Measurements from ENCODE around the gene PAGR1. TPM values are rescaled to one million over a fixed set of nuclear protein-coding genes. Genes with fewer than 3 reads are reported as not detected.
A peak's percentile ranks its signal among the peaks of the same experiment; 100 is the strongest.

PAGR1 gene
- total and polyA plus RNA-seq, 2 of the 4 experiments (the other 2 are of a cell fraction): 10.6 to 22.1 TPM

DNA sequence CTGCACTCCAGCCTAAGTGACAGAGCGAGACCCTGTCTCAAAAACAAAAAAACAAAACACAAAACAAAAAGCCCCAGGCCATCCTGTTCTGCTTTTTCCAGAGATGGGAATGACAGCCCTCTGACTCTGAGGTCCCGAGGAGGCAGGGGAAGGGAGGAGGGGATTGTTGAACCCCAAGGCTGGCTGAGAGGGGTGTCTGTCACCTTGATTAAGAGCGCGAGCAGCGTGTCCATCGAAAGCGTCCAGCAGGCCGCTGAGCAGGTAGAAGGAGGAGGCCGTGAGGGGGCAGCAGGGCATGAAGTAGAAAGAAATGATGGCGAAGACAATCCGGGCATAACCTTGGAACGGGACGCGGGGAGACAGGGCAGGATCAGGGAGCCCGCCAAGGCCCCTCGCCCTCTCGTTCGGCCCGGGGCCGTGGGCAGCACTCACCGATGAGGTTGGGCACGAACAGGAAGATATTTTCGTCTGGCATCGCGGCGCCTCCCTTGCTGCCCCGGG, 46.5 kb downstream of the PAGR1 start:
- POLR2A ChIA-PET (ENCODE audit: unreplicated experiment): no interaction called here
- Histone ChIP-seq H3K9me1 (ENCODE audit: insufficient read depth, low read length) (peaks cover 9% of the 10 kb centered on the region), H4K5ac (ENCODE audit: low read depth, low read length) (peak overlapping the region; percentile 20), H3K4ac (ENCODE audit: low read depth, low read length) (peak overlapping the region; percentile 52), H2BK20ac (ENCODE audit: low read depth, low read length) (no peak overlapping the region), H2BK15ac (ENCODE audit: low read depth, low read length) (no peak overlapping the region), H3K4me1 (ENCODE audit: control insufficient read depth, insufficient read depth, low read length) (peaks cover 3% of the 10 kb centered on the region; the same call in 1 of the 2 replicates), H3K4me3 (ENCODE audit: insufficient read depth, low read depth, low read length) (peak overlapping the region; percentile 77), H2AK9ac (replicated peaks; ENCODE audit: low read depth, low read length, poor library complexity) (peak overlapping the region; percentile 93), H3K9ac (ENCODE audit: low read depth, low read length) (peak overlapping the region; percentile 77), H2AK5ac (ENCODE audit: low read depth, low read length) (peak overlapping the region; percentile 61), H2BK5ac (ENCODE audit: low read depth, low read length, poor library complexity, severe bottlenecking) (peak overlapping the region; percentile 95), H3K18ac (ENCODE audit: low read depth, low read length) (peak overlapping the region; percentile 5; the same call in 1 of the 2 replicates), H3K56ac (ENCODE audit: extremely low read depth, insufficient read depth, low read length) (peak overlapping the region; percentile 66; the same call in 1 of the 2 replicates), H3K27me3 (ENCODE audit: control insufficient read depth, insufficient read depth, low read length) (no peaks in the 10 kb centered on the region), H3K4me2 (ENCODE audit: low read depth, low read length) (peak overlapping the region; percentile 73), H3K27ac (ENCODE audit: insufficient read depth, low read length) (peak overlapping the region; percentile 86), H2BK120ac (ENCODE audit: low read depth, low read length) (no peak overlapping the region), H4K91ac (ENCODE audit: insufficient read depth, low read depth, low read length) (peak overlapping the region; percentile 8; the same call in 1 of the 2 replicates), H3K23ac (ENCODE audit: low read depth, low read length) (peak overlapping the region; percentile 74), H3K36me3 (ENCODE audit: control insufficient read depth, insufficient read depth, low read length) (peaks cover 22% of the 10 kb centered on the region), H2AFZ (replicated peaks; ENCODE audit: low read length, poor library complexity) (peak overlapping the region; percentile 97), H3K79me1 (ENCODE audit: low read depth in 1 of 2, low read length in 2 of 2) (peaks cover 7 to 30% of the 10 kb centered on the region in 2 experiments; a peak in 3 of 4 replicates), H4K20me1 (ENCODE audit: insufficient read depth, low read length) (no peaks in the 10 kb centered on the region; the same call in 1 of the 2 replicates), H3K14ac (replicated peaks; ENCODE audit: low read depth, low read length) (peak overlapping the region; percentile 67), H3K9me3 (ENCODE audit: control insufficient read depth, insufficient read depth, low read length) (no peaks in the 10 kb centered on the region), H4K8ac (ENCODE audit: low read depth in 2 of 2, low read length in 2 of 2) (peak overlapping the region; percentile 32 to 53; a peak in 2 of 4 replicates)
- ATAC-seq (ENCODE audit: low read depth): peak; percentile 6; the same call in 1 of the 2 replicates
- in situ Hi-C loops (cut with MboI; ENCODE audit: low sequenced_read_pairs) (no loop called here), intact Hi-C loops (cut with micrococcal nuclease) (loop anchor here (2.0 to 5.0 kb wide), 3 partner anchors 40 to 132 kb away; partner anchors contain the start of genes HIRIP3, MVP and TAOK2), dilution Hi-C loops (cut with HindIII; ENCODE audit: low sequenced_read_pairs, unreplicated experiment) (no loop called here)
- WGBS, 2 experiments (ENCODE audit: extremely low coverage in 2 of 2, insufficient read length in 1 of 2): 0% methylated on average over 16 of the region's 27 CpGs; no CpG with 5 or more reads in 1 of the 2 experiments
- TF ChIP-seq MAFK (IDR thresholded peaks at IDR 0.05; ENCODE audit: low read depth, low read length) (no peak), RAD21 (IDR thresholded peaks at IDR 0.05; ENCODE audit: low read length) (no peak; the same call in 1 of the 2 replicates), POLR2A (IDR thresholded peaks at IDR 0.05; ENCODE audit: low read depth, low read length) (no peak), RFX5 (IDR thresholded peaks at IDR 0.05; ENCODE audit: low read depth, low read length) (no peak), SMC3 (IDR thresholded peaks at IDR 0.05; ENCODE audit: low read depth, low read length) (peak; percentile 24; the same call in 1 of the 2 replicates), CHD1 (IDR thresholded peaks at IDR 0.05; ENCODE audit: low read depth, low read length) (no peak), USF2 (IDR thresholded peaks at IDR 0.05; ENCODE audit: low read depth, low read length) (no peak), MXI1 (IDR thresholded peaks at IDR 0.05; ENCODE audit: borderline replicate concordance, low read depth, low read length) (no peak), RCOR1 (IDR thresholded peaks at IDR 0.05; ENCODE audit: insufficient replicate concordance, low read length) (no peak)
- TF ChIP-seq, protein P1, sequence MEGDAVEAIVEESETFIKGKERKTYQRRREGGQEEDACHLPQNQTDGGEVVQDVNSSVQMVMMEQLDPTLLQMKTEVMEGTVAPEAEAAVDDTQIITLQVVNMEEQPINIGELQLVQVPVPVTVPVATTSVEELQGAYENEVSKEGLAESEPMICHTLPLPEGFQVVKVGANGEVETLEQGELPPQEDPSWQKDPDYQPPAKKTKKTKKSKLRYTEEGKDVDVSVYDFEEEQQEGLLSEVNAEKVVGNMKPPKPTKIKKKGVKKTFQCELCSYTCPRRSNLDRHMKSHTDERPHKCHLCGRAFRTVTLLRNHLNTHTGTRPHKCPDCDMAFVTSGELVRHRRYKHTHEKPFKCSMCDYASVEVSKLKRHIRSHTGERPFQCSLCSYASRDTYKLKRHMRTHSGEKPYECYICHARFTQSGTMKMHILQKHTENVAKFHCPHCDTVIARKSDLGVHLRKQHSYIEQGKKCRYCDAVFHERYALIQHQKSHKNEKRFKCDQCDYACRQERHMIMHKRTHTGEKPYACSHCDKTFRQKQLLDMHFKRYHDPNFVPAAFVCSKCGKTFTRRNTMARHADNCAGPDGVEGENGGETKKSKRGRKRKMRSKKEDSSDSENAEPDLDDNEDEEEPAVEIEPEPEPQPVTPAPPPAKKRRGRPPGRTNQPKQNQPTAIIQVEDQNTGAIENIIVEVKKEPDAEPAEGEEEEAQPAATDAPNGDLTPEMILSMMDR (conservative IDR thresholded peaks at IDR 0.05; ENCODE audit: low read depth, low read length): peak; percentile 30
- CTCF ChIA-PET: interaction anchor here (0.6 kb wide), 1 partner anchor 159 kb away, joined by 3 read pairs; no protein-coding TSS in a partner anchor
- no peak for DNase-seq
- no TSS peak for BruUV-seq (replicated peaks)
